ENCODE measurements around the gene YWHAH.

The YWHAH gene

GRCh38 chr22:31938296-31938695 lies 6.0 kb upstream of the YWHAH start:
- Histone ChIP-seq H3K4me3 (ENCODE audit: low read depth, low read length) (no peak overlapping the region), H3K27me3 (ENCODE audit: control insufficient read depth, insufficient read depth, low read length) (no peaks in the 10 kb centered on the region; the same call in 1 of the 2 replicates), H3K36me3 (ENCODE audit: control insufficient read depth, insufficient read depth, low read length) (no peaks in the 10 kb centered on the region), H3K9me3 (ENCODE audit: control insufficient read depth, insufficient read depth, low read length) (no peaks in the 10 kb centered on the region), H3K4me1 (ENCODE audit: control insufficient read depth, insufficient read depth, low read length) (peaks cover 8% of the 10 kb centered on the region), H3K27ac (ENCODE audit: low read depth, low read length) (no peak overlapping the region), H3K9ac (ENCODE audit: low read depth, low read length) (no peak overlapping the region)

- Histone ChIP-seq H3K27ac (ENCODE audit: low read depth, low read length) (no peak overlapping the region), H3K9ac (ENCODE audit: low read depth, low read length) (no peak overlapping the region), H3K36me3 (ENCODE audit: control insufficient read depth, insufficient read depth, low read length) (peaks cover 2% of the 10 kb centered on the region), H3K4me1 (ENCODE audit: control insufficient read depth, insufficient read depth, low read length) (peaks cover 13% of the 10 kb centered on the region), H3K27me3 (ENCODE audit: control insufficient read depth, insufficient read depth, low read length) (no peaks in the 10 kb centered on the region; the same call in 1 of the 2 replicates), H3K4me3 (ENCODE audit: low read depth, low read length) (no peak overlapping the region), H3K9me3 (ENCODE audit: control insufficient read depth, insufficient read depth, low read length) (no peaks in the 10 kb centered on the region)
These were observed 3.8 kb upstream of the YWHAH start for GRCh38 chr22:31940506-31940905.

- no peak overlapping the region for H3K9ac ChIP-seq (ENCODE audit: low read depth, low read length)
- H3K4me3 ChIP-seq (ENCODE audit: low read depth, low read length) = no peak overlapping the region
- no peaks in the 10 kb centered on the region; the same call in 1 of the 2 replicates for H3K27me3 ChIP-seq (ENCODE audit: control insufficient read depth, insufficient read depth, low read length)
- H3K9me3 ChIP-seq (ENCODE audit: control insufficient read depth, insufficient read depth, low read length) = no peaks in the 10 kb centered on the region
- peaks cover 17% of the 10 kb centered on the region for H3K36me3 ChIP-seq (ENCODE audit: control insufficient read depth, insufficient read depth, low read length)
- H3K4me1 ChIP-seq (ENCODE audit: control insufficient read depth, insufficient read depth, low read length) = peaks cover 18% of the 10 kb centered on the region
- no peak overlapping the region for H3K27ac ChIP-seq (ENCODE audit: low read depth, low read length)
These were observed 2.2 kb upstream of the YWHAH start for GRCh38 chr22:31942091-31942490.

GRCh38 chr22:31943206-31943977 lies 943 bp upstream of the YWHAH start:
- Histone ChIP-seq H3K27me3 (ENCODE audit: control insufficient read depth, insufficient read depth, low read length) (no peaks in the 10 kb centered on the region; the same call in 1 of the 2 replicates), H3K36me3 (ENCODE audit: control insufficient read depth, insufficient read depth, low read length) (peaks cover 30% of the 10 kb centered on the region), H3K9ac (ENCODE audit: low read depth, low read length) (peak overlapping the region; percentile 92), H3K9me3 (ENCODE audit: control insufficient read depth, insufficient read depth, low read length) (no peaks in the 10 kb centered on the region), H3K4me1 (ENCODE audit: control insufficient read depth, insufficient read depth, low read length) (peaks cover 21% of the 10 kb centered on the region), H3K4me3 (ENCODE audit: low read depth, low read length) (peak overlapping the region; percentile 80), H3K27ac (ENCODE audit: low read depth, low read length) (peak overlapping the region; percentile 97)

GRCh38 chr22:31944700-31945442 lies 536 bp downstream of the YWHAH start:
- Histone ChIP-seq H3K27ac (ENCODE audit: low read depth, low read length) (peak overlapping the region; percentile 97), H3K36me3 (ENCODE audit: control insufficient read depth, insufficient read depth, low read length) (peaks cover 45% of the 10 kb centered on the region), H3K9ac (ENCODE audit: low read depth, low read length) (peak overlapping the region; percentile 96), H3K27me3 (ENCODE audit: control insufficient read depth, insufficient read depth, low read length) (no peaks in the 10 kb centered on the region; the same call in 1 of the 2 replicates), H3K4me1 (ENCODE audit: control insufficient read depth, insufficient read depth, low read length) (peaks cover 21% of the 10 kb centered on the region), H3K4me3 (ENCODE audit: low read depth, low read length) (peak overlapping the region; percentile 80), H3K9me3 (ENCODE audit: control insufficient read depth, insufficient read depth, low read length) (no peaks in the 10 kb centered on the region)

- Histone ChIP-seq H3K27me3 (ENCODE audit: control insufficient read depth, insufficient read depth, low read length) (no peaks in the 10 kb centered on the region; the same call in 1 of the 2 replicates), H3K27ac (ENCODE audit: low read depth, low read length) (peak overlapping the region; percentile 97)
These were observed 1.1 kb downstream of the YWHAH start for GRCh38 chr22:31945443-31945855.

GRCh38 chr22:31945971-31946680 lies 1.8 kb downstream of the YWHAH start:
- no peaks in the 10 kb centered on the region; the same call in 1 of the 2 replicates for H3K27me3 ChIP-seq (ENCODE audit: control insufficient read depth, insufficient read depth, low read length)
- no peaks in the 10 kb centered on the region for H3K9me3 ChIP-seq (ENCODE audit: control insufficient read depth, insufficient read depth, low read length)
- H3K4me3 ChIP-seq (ENCODE audit: low read depth, low read length) = peak overlapping the region; percentile 80
- peak overlapping the region; percentile 96 for H3K9ac ChIP-seq (ENCODE audit: low read depth, low read length)
- peaks cover 58% of the 10 kb centered on the region for H3K36me3 ChIP-seq (ENCODE audit: control insufficient read depth, insufficient read depth, low read length)
- H3K4me1 ChIP-seq (ENCODE audit: control insufficient read depth, insufficient read depth, low read length) = peaks cover 28% of the 10 kb centered on the region
- H3K27ac ChIP-seq (ENCODE audit: low read depth, low read length) = peak overlapping the region; percentile 97

More at GRCh38 chr22:31945443-31945855, 1.1 kb downstream of the YWHAH start:
- Histone ChIP-seq H3K9me3 (ENCODE audit: control insufficient read depth, insufficient read depth, low read length) (no peaks in the 10 kb centered on the region), H3K4me1 (ENCODE audit: control insufficient read depth, insufficient read depth, low read length) (peaks cover 23% of the 10 kb centered on the region), H3K4me3 (ENCODE audit: low read depth, low read length) (peak overlapping the region; percentile 80), H3K36me3 (ENCODE audit: control insufficient read depth, insufficient read depth, low read length) (peaks cover 51% of the 10 kb centered on the region), H3K9ac (ENCODE audit: low read depth, low read length) (peak overlapping the region; percentile 96)

- H3K4me3 ChIP-seq (ENCODE audit: low read depth, low read length) = 0 out of 2 replicates have a peak overlapping the region, but pooled peaks have one; percentile 80
- no peaks in the 10 kb centered on the region; the same call in 1 of the 2 replicates for H3K27me3 ChIP-seq (ENCODE audit: control insufficient read depth, insufficient read depth, low read length)
- peaks cover 40% of the 10 kb centered on the region for H3K4me1 ChIP-seq (ENCODE audit: control insufficient read depth, insufficient read depth, low read length)
- no peak overlapping the region for H3K9ac ChIP-seq (ENCODE audit: low read depth, low read length)
- H3K9me3 ChIP-seq (ENCODE audit: control insufficient read depth, insufficient read depth, low read length) = no peaks in the 10 kb centered on the region
- peak overlapping the region; percentile 43 for H3K27ac ChIP-seq (ENCODE audit: low read depth, low read length)
- peaks cover 67% of the 10 kb centered on the region for H3K36me3 ChIP-seq (ENCODE audit: control insufficient read depth, insufficient read depth, low read length)
These were observed 3.0 kb downstream of the YWHAH start for GRCh38 chr22:31947296-31947695.

- Histone ChIP-seq H3K27me3 (ENCODE audit: control insufficient read depth, insufficient read depth, low read length) (no peaks in the 10 kb centered on the region; the same call in 1 of the 2 replicates), H3K4me3 (ENCODE audit: low read depth, low read length) (no peak overlapping the region), H3K9me3 (ENCODE audit: control insufficient read depth, insufficient read depth, low read length) (no peaks in the 10 kb centered on the region), H3K4me1 (ENCODE audit: control insufficient read depth, insufficient read depth, low read length) (peaks cover 46% of the 10 kb centered on the region), H3K9ac (ENCODE audit: low read depth, low read length) (no peak overlapping the region), H3K36me3 (ENCODE audit: control insufficient read depth, insufficient read depth, low read length) (peaks cover 74% of the 10 kb centered on the region), H3K27ac (ENCODE audit: low read depth, low read length) (no peak overlapping the region)
These were observed 3.7 kb downstream of the YWHAH start for GRCh38 chr22:31948002-31948401.

- H3K9me3 ChIP-seq (ENCODE audit: control insufficient read depth, insufficient read depth, low read length) = no peaks in the 10 kb centered on the region
- no peak overlapping the region for H3K27ac ChIP-seq (ENCODE audit: low read depth, low read length)
- H3K4me3 ChIP-seq (ENCODE audit: low read depth, low read length) = no peak overlapping the region
- peaks cover 50% of the 10 kb centered on the region for H3K4me1 ChIP-seq (ENCODE audit: control insufficient read depth, insufficient read depth, low read length)
- peaks cover 88% of the 10 kb centered on the region for H3K36me3 ChIP-seq (ENCODE audit: control insufficient read depth, insufficient read depth, low read length)
- H3K27me3 ChIP-seq (ENCODE audit: control insufficient read depth, insufficient read depth, low read length) = no peaks in the 10 kb centered on the region
- no peak overlapping the region for H3K9ac ChIP-seq (ENCODE audit: low read depth, low read length)
These were observed 5.9 kb downstream of the YWHAH start for GRCh38 chr22:31950226-31950625.
